ENCODE results near the gene CDK14. TPM values are rescaled to one million over a fixed set of nuclear protein-coding genes. Genes with fewer than 3 reads are reported as not detected.

The CDK14 gene
- total RNA-seq, 2 donors from 2014 or later: 8.7 to 13.4 TPM

- Mint-ChIP-seq H3K4me1 (peaks cover 11% of the 10 kb centered on the region), H3K9me3 (no peaks in the 10 kb centered on the region), H3K4me3 (no peak overlapping the region), H3K27me3 (ENCODE audit: insufficient read depth) (peaks cover 23% of the 10 kb centered on the region), H3K36me3 (ENCODE audit: low read depth) (no peaks in the 10 kb centered on the region), H3K27ac (no peak overlapping the region)
- Histone ChIP-seq H3K4me3 (ENCODE audit: low read length) (no peak overlapping the region), H3K36me3 (ENCODE audit: control insufficient read depth, insufficient read depth, low read length) (no peaks in the 10 kb centered on the region), H3K9ac (ENCODE audit: extremely low read depth, low read length, poor library complexity, severe bottlenecking) (no peak overlapping the region), H3K4me1 (ENCODE audit: control insufficient read depth, insufficient read depth, low read length) (no peaks in the 10 kb centered on the region), H3K27ac (ENCODE audit: low read depth, low read length) (no peak overlapping the region), H3K9me3 (ENCODE audit: control insufficient read depth, low read length) (no peaks in the 10 kb centered on the region), H3K27me3 (ENCODE audit: control insufficient read depth, insufficient read depth, low read length, poor library complexity, severe bottlenecking) (peaks cover 12% of the 10 kb centered on the region)
- DNase-seq: no peak
- no peak for TF ChIP-seq CTCF (conservative IDR thresholded peaks at IDR 0.05)
- 90 to 100% methylated on average over 2 of the region's 2 CpGs for WGBS, 2 experiments (ENCODE audit: insufficient coverage in 1 of 2, insufficient read length in 1 of 2)
Observed at GRCh38 chr7:91054374-91054773, 458.3 kb downstream of the CDK14 start.

- Histone ChIP-seq H3K4me1 (ENCODE audit: control insufficient read depth, insufficient read depth, low read length) (no peaks in the 10 kb centered on the region), H3K27ac (ENCODE audit: low read depth, low read length) (no peak overlapping the region), H3K36me3 (ENCODE audit: control insufficient read depth, insufficient read depth, low read length) (no peaks in the 10 kb centered on the region), H3K4me3 (ENCODE audit: low read length) (no peak overlapping the region), H3K27me3 (ENCODE audit: control insufficient read depth, insufficient read depth, low read length, poor library complexity, severe bottlenecking) (peaks cover 5% of the 10 kb centered on the region), H3K9ac (ENCODE audit: extremely low read depth, low read length, poor library complexity, severe bottlenecking) (no peak overlapping the region), H3K9me3 (ENCODE audit: control insufficient read depth, low read length) (no peaks in the 10 kb centered on the region)
- H3K27ac Mint-ChIP-seq: no peak overlapping the region
- no peaks in the 10 kb centered on the region for H3K9me3 Mint-ChIP-seq
- TF ChIP-seq CTCF (conservative IDR thresholded peaks at IDR 0.05): peak; percentile 41
- no peaks in the 10 kb centered on the region for H3K36me3 Mint-ChIP-seq (ENCODE audit: low read depth)
- DNase-seq: no peak
- peaks cover 18% of the 10 kb centered on the region for H3K27me3 Mint-ChIP-seq (ENCODE audit: insufficient read depth)
- no CpG with 5 or more reads among the region's 2 CpGs for WGBS, 2 experiments (ENCODE audit: insufficient coverage in 1 of 2, insufficient read length in 1 of 2)
- H3K4me3 Mint-ChIP-seq: no peak overlapping the region
- peaks cover 11% of the 10 kb centered on the region for H3K4me1 Mint-ChIP-seq
Observed at GRCh38 chr7:91055219-91055618, 459.1 kb downstream of the CDK14 start.

GRCh38 chr7:91062713-91063112, 466.6 kb downstream of the CDK14 start:
- H3K27me3 Mint-ChIP-seq (ENCODE audit: insufficient read depth): no peaks in the 10 kb centered on the region
- Histone ChIP-seq H3K36me3 (ENCODE audit: control insufficient read depth, insufficient read depth, low read length) (no peaks in the 10 kb centered on the region), H3K27ac (ENCODE audit: low read depth, low read length) (no peak overlapping the region), H3K9ac (ENCODE audit: extremely low read depth, low read length, poor library complexity, severe bottlenecking) (no peak overlapping the region), H3K9me3 (ENCODE audit: control insufficient read depth, low read length) (no peaks in the 10 kb centered on the region), H3K4me1 (ENCODE audit: control insufficient read depth, insufficient read depth, low read length) (peaks cover 3% of the 10 kb centered on the region), H3K4me3 (ENCODE audit: low read length) (no peak overlapping the region), H3K27me3 (ENCODE audit: control insufficient read depth, insufficient read depth, low read length, poor library complexity, severe bottlenecking) (no peaks in the 10 kb centered on the region)
- H3K36me3 Mint-ChIP-seq (ENCODE audit: low read depth): no peaks in the 10 kb centered on the region
- H3K4me1 Mint-ChIP-seq: peaks cover 17% of the 10 kb centered on the region
- TF ChIP-seq CTCF (conservative IDR thresholded peaks at IDR 0.05): no peak
- WGBS, 2 experiments (ENCODE audit: insufficient coverage in 1 of 2, insufficient read length in 1 of 2): 92 to 100% methylated on average over 2 of the region's 2 CpGs
- DNase-seq: no peak
- H3K27ac Mint-ChIP-seq: no peak overlapping the region
- H3K9me3 Mint-ChIP-seq: peaks cover 15% of the 10 kb centered on the region
- no peak overlapping the region for H3K4me3 Mint-ChIP-seq
